HG02970 (cell line): ENCODE data around the gene CBLB.

Source experiments
- ATAC-seq: cut with Tn5 transposase; IDR thresholded peaks from one replicate; pipeline ENCODE4 v1.9.1; 2021; ENCODE audit warnings: mild to moderate bottlenecking, moderate library complexity, moderate number of reproducible peaks; ENCODE audit not compliant: unreplicated experiment, low FRiP score

Gene CBLB

DNA sequence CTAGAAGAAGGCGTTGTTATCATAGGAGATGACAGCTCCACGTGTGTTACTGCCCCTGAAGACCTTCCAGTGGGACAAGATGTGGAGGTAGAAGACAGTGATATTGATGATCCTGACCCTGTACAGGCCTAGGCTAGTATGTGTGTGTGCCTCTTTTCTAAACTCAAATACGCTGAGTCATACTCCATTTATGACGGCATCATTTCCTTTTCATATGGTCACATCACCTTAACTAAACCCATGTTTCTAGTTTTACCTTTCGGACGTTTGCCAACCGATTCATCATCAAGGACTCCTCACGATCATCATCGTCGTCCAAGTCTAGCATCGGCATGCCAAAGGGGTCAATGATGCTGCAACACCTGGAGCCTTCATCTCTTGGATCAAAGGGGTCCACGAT, 149.0 kb downstream of the CBLB start:
- no peak for ATAC-seq

- no peak for ATAC-seq
Measured at GRCh38 chr3:105715372-105715771, 153.4 kb downstream of the CBLB start.

DNA sequence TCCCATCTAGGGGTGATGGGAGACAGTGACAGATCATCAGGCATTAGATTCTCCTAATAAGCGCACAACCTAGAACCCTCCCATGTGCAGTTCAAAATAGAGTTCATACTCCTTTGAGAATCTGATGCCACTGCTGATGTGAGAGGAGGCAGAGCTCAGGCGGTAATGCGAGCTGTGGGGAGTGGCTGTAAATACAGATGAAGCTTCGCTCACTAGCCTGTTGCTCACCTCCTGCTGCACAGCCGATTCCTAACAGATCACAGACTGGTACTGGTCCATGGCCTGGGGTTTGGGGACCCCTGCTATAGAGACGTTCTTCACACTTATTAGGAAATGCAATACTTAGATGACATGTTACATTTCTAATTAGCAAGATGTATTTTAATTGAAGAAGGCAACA, 154.4 kb downstream of the CBLB start:
- ATAC-seq, result no peak

GRCh38 chr3:105708980-105709379, 159.8 kb downstream of the CBLB start:
- ATAC-seq, result no peak

GRCh38 chr3:105707009-105707408, 161.8 kb downstream of the CBLB start:
- ATAC-seq, result no peak

- ATAC-seq, result no peak
Measured at GRCh38 chr3:105704726-105705410, 163.9 kb downstream of the CBLB start.

- ATAC-seq, result no peak
Measured at GRCh38 chr3:105700575-105700974, 168.2 kb downstream of the CBLB start.

DNA sequence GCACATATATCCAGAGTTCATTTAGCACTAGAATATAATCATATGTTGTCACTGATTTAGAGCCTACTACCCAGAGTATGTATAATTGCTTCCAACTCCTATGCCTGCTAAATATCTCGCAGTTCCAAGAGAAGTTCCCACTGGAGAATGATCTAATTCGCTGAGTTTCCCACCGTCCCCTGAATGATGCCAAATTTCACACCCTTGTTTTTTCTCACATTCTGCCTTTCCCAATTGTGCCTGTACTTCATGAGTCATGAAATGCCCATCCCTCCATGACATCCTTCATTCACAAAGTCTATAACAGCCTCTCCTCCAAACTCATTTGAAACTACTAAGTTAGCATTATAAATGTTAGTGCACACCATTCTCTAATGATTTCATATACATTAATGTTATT, 177.2 kb downstream of the CBLB start:
- ATAC-seq, result no peak

- no peak for ATAC-seq
Measured at GRCh38 chr3:105691053-105691452, 177.8 kb downstream of the CBLB start.

- ATAC-seq, result no peak
Measured at GRCh38 chr3:105688821-105689220, 180.0 kb downstream of the CBLB start.

DNA sequence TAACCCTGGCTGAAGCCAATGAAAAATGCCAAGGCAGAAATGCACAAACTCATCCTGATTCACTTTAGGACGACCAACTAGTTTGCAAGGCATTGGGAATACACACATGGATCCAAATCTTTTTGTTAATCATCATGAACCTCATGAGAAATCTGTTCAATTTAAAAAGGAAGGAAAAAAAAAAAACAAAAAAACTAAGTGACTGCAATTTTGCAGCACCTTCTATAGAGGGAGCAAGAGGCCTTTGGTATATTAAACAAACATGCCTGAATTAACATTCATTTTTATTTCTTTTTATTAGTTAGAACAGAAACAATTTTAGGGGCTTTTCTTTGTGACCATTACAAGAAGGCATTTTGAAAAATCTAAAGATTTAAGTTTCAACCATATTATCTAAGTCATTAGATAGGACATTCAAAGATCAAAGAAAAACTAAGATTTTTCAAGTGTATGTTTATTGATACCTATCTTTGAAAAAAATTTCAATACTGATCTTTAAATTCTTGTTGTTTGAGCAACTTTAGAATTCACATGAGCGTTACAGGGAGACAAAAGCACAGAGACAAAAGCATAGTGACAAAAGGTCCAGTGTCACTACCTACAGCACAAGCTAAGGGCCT, 182.4 kb downstream of the CBLB start:
- ATAC-seq, result no peak

DNA sequence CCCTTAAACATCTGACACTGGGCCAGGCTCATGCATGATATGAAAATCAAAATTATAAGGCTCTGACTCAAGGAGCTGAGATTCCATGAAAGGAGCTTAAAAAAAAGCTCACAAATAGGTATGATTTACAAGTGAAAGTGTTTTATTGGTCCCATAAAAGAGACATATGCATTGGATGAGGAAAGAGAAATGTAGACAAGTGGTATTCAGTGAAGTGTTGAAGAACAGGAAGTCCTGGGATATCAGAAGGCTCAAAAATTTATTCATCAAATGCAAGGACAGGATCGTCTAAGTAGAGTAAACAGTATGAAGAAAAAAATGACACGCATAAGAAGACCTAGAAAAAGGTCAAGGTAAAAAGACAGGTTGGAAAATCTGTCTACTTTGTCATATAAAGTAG, 188.9 kb downstream of the CBLB start:
- ATAC-seq, result no peak

DNA sequence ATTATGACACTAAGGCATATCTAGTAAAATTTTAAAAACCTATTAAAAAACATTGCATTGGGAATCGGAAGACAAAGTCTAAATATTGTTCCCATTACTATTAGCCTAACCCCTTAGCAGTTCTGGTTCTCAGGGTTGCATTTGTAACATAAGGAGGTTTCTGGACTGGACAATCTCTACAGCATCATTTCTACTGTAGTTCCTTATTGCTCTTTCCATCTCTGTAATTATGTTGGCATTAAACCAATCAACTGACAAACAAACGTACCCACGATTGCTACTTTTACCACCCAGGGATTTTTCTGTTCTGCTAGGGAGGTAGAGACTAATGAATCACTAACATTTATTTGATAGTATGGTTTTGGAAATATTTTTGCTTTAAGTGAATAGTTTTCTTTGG, 190.8 kb downstream of the CBLB start:
- no peak for ATAC-seq

DNA sequence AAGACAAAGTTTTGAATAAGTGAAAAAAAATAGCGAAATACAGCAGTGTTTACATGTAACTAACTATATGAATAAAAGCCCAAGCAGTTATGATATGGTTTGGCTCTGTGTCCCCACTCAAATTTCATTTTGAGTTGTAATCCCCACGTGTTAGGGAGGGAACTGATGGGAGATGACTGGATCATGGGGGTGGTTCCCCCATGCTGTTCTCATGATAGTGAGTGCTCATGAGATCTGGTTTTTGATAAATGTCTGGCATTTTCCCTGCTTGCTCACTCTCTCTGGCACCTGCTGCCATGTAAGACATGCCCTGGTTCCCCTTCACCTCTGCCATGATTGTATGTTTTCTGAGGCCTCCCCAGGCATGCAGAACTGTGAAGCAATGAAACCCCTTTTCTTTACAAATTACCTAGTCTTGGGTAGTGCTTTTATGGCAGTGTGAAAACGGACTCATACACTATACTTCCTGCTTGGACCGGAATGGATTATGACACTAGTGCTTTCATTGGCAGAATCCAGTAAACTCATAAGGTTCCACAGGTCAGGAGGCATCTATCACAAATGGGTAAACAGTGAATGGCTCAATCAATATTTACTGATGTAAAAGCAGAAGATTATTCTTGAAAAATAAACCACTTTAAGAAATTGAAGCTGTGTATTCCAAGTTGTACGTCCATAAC, 192.1 kb downstream of the CBLB start:
- no peak for ATAC-seq

DNA sequence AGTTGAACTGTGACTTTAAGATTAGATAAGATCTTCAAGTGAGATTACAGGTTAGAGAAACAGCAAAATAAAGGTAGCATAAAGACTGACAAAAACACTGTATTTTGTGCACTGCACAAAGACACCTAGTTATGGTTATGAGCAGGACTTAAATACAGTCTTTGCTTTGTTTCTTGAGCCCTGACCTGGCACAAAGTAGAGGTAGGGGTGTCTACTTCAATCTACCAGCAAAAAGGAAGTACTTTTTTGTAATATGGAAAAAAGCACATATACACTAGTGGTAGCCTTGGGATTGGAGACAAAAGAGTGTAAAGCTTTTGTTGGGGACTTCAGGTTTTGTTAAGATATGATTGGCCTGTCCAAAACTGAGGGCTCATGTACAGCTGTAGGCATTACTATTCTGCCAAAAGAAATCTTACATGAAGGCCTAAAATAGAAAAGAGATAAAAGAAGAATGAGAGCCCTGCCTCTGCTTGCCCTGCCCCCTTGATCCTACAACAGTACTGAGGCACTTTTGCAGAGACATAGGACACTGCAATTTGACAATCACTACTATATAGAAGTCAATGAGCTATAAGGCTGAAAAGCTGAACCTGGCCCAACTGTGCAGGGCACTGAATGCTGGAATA, 194.3 kb downstream of the CBLB start:
- no peak for ATAC-seq

DNA sequence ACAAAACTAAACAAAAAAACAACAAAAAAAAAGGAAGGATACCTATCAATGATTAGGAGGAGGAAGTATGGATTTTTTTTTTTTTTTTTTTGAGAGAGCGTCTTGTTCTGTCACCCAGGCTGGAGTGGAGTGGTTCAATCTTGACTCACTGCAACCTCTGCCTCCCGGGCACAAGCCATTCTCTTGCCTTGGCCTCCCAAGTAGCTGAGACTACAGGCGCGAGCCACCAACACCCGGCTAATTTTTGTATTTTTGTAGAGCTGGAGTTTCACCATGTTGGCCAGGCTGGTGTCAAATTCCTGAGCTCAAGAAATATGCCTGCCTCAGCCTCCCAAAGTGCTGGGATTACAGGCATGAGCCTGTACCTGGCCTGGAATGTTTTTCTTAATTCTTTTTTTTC, 195.8 kb downstream of the CBLB start:
- no peak for ATAC-seq

- no peak for ATAC-seq
Measured at GRCh38 chr3:105662306-105662705, 206.5 kb downstream of the CBLB start.

GRCh38 chr3:105661461-105661860, 207.4 kb downstream of the CBLB start:
- no peak for ATAC-seq

DNA sequence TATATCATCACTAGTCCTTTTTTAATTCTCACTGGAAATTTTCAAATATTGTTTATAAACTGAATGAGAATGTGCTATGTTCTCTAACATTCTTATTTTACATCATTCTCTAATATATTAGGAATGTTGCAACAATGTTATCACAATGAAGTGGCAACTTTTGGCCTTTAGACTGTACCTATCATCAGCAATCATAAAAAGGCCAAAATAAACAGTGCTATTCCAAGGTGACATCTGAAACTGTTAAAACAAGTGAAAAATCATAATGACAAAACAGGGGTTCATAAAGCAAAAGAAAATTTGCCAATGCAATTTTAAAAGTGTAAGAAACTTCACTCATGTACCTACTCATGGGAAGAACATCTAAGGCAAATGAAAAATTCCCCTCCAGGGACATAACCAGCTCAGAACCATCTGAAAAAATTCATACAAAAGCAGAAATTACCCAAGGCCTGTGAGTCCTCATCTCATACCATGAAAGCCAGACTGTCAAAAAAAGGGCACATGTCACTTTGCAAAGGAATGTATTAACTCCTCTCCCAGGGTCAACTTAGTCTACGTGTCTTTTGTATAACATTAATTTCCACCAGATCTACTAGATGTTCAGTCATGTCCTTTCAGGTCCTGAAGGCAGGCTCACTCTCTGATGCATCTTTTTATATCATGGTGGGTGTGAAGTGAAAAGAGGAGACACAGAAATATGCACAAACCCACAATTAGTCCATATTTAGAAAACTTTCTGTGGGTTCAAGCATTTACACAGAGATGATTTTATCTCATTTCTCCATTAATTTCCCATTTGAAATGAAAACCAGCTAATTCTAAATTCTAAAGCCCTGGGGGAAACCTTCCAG, 211.9 kb downstream of the CBLB start:
- no peak for ATAC-seq

DNA sequence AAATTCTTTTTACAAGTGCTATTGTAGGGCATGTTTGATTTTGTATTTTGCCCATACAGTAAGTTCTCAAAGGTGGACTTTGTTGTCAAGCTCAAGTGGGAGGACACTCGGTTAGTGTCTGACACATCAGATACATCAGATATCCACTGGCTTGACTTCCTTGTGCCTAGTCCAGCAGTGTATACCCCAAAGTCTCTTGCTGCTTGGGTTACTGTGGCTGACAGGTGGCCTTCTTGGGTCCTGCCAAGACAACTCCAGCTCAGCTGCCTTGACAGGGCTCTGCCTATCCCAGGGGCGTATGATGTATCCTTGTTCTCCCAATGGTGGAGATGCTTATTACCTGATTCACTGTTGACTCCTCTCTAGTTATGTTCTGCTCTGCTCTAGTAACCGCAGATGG, 214.9 kb downstream of the CBLB start:
- ATAC-seq, result no peak

DNA sequence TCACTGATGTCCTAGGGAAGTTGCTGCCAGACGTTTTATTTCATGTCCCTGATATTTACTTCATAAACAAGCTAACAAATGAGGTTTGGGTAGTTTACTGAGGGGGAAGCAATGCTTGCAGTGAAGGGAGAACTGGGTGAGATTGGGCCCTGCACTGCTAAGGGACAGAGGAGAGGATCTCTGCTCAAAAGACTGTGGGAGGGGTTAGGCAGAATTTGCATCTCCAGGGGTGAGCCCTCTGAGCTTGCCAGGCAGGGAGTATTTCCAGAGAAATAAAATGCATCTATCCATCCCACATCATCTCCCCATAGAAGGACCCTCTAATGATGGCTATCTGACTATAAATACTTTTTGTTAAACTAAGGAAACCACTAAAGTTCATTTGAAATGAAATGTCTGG, 215.6 kb downstream of the CBLB start:
- no peak for ATAC-seq
